T-cell (primary cell): ENCODE measurements around the gene RAB19. TPM values are rescaled to one million over a fixed set of nuclear protein-coding genes. Genes with fewer than 3 reads are reported as not detected.

Experiments used
- ATAC-seq, 4 experiments: fragments of 200-7000 bp in 3 of 4; fragments of 150-1000 bp in 1 of 4; cut with Tn5 transposase; replicated peaks in 1 of 4; 1 replicate in 3 of 4; 2 replicates in 1 of 4; pipeline ENCODE4 v1.10.0; 2021; ENCODE audit warnings: moderate library complexity in 3 of 4, mild to moderate bottlenecking in 2 of 4, moderate number of reproducible peaks in 1 of 4
- CTCF ChIA-PET, 2 donors: fragments of 300-600 bp; sonication (Branson Sonifier 250); formaldehyde crosslinking; loops; one replicate each; lab custom pipeline; 2022; ENCODE audit warnings: antibody characterized with exemption in 2 of 2; lab: Charles Lee
- POLR2A ChIA-PET, 2 donors: fragments of 300-600 bp; sonication (Branson Sonifier 250); formaldehyde crosslinking; loops; one replicate each; lab custom pipeline; 2022; ENCODE audit warnings: antibody characterized with exemption in 2 of 2; lab: Charles Lee
- DNase-seq, 35 experiments: peaks; one replicate each; pipeline versions ENCODE4 v3.0.0 to v3.0.0-alpha.2; 2013 to 2023
- H3K27ac ChIP-seq: one replicate; pipeline ENCODE4 v1.5.1; 2013; ENCODE audit warnings: low read length
- H3K27me3 ChIP-seq, 2 experiments: replicated peaks in 1 of 2; 1 replicate in 1 of 2; 2 replicates in 1 of 2; pipeline versions ENCODE4 v1.6.1 to v1.7.0; 2013; ENCODE audit warnings: low read length in 1 of 2, mixed read lengths in 1 of 2; ENCODE audit not compliant: control insufficient read depth in 2 of 2, insufficient read depth in 2 of 2; ENCODE audit errors: extremely low read depth in 1 of 2
- H3K36me3 ChIP-seq, 2 donors: 1 replicate in 1 of 2; 2 replicates in 1 of 2; pipeline versions ENCODE4 v1.6.1 to v1.7.0; 2013; ENCODE audit warnings: low read length in 1 of 2; ENCODE audit not compliant: control insufficient read depth in 2 of 2, insufficient read depth in 1 of 2; ENCODE audit errors: extremely low read depth in 1 of 2
- H3K4me1 ChIP-seq, 2 experiments: 1 replicate in 1 of 2; 2 replicates in 1 of 2; pipeline versions ENCODE4 v1.6.1 to v1.7.0; 2013; ENCODE audit warnings: low read length in 2 of 2, mixed read lengths in 1 of 2; ENCODE audit not compliant: insufficient read depth in 2 of 2, control insufficient read depth in 1 of 2; ENCODE audit errors: extremely low read depth in 1 of 2
- H3K4me3 ChIP-seq, 2 donors: 1 replicate in 1 of 2; 2 replicates in 1 of 2; pipeline versions ENCODE4 v1.5.1 to v1.7.0; 2013; ENCODE audit warnings: mild to moderate bottlenecking in 2 of 2, low read length in 1 of 2, moderate library complexity in 1 of 2; ENCODE audit not compliant: control insufficient read depth in 1 of 2; ENCODE audit errors: extremely low read depth in 1 of 2
- H3K9me3 ChIP-seq: 2 replicates; pipeline ENCODE4 v1.7.0; 2013
- H3K27ac Mint-ChIP-seq, 2 donors: one replicate each; pipeline ENCODE4 v1.8.0; 2020 to 2021; ENCODE audit warnings: mild to moderate bottlenecking in 2 of 2, mixed read lengths in 2 of 2
- H3K27me3 Mint-ChIP-seq, 2 donors: one replicate each; pipeline ENCODE4 v1.8.0; 2021 to 2022; ENCODE audit warnings: mixed read lengths in 2 of 2
- H3K36me3 Mint-ChIP-seq: one replicate; pipeline ENCODE4 v1.8.0; 2021; ENCODE audit warnings: mixed read lengths
- H3K4me1 Mint-ChIP-seq, 3 donors: one replicate each; pipeline ENCODE4 v1.8.0; 2020 to 2022; ENCODE audit warnings: mixed read lengths in 3 of 3, mild to moderate bottlenecking in 1 of 3
- H3K4me3 Mint-ChIP-seq, 3 donors: one replicate each; pipeline ENCODE4 v1.8.0; 2020 to 2022; ENCODE audit warnings: mild to moderate bottlenecking in 3 of 3, mixed read lengths in 3 of 3, moderate library complexity in 3 of 3
- H3K9me3 Mint-ChIP-seq, 3 donors: one replicate each; pipeline ENCODE4 v1.8.0; 2020 to 2022; ENCODE audit warnings: mixed read lengths in 3 of 3
- WGBS: methylation state at CpG from one replicate; pipeline ENCODE4 v1.1.5; 2013; ENCODE audit warnings: missing lambda C conversion rate; ENCODE audit not compliant: insufficient coverage; 5-methylcytosine and 5-hydroxymethylcytosine counted together
- total RNA-seq, 35 experiments: library from RNA in 6 of 35; stranded (reverse) in 6 of 35; fragments of 120-200 nt in 1 of 35; gene quantifications; one replicate each; pipeline versions ENCODE4 v1.2.1 to v1.2.4 and lab custom pipeline; 2013 to 2026

The RAB19 gene
- total RNA-seq, 5 donors from 2014 or later (not counting 1 experiment from before 2014, with no cell fraction given), result 4.3 to 8.9 (median 5.6) TPM

DNA sequence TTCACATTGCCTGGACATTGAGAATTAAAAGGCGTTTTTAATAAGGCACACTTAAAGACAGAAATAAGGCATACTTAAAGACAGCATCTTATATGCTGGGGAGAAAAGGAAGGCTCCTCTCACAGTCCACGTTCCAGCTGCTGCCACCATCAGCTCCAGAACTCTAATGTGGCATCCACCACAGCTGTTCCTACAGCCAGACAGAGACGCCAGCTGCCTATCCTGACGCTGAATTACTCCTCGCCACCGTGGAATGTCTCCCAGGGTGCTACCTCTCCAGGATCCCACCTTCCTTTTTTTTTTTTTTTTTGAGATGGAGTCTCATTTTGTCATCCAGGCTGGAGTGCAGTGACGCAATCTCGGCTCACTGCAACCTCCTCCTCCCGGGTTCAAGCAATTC is 36.3 kb upstream of the RAB19 start:
- H3K36me3 Mint-ChIP-seq, result peaks cover 34% of the 10 kb centered on the region
- POLR2A ChIA-PET, result interaction anchor here in 1 of 2 donors (0.7 kb wide), 1 partner anchor 127 kb away, joined by 5 read pairs; no protein-coding TSS in a partner anchor
- ATAC-seq (no peak), DNase-seq (no peak)
- H3K27me3 ChIP-seq, result no peaks in the 10 kb centered on the region
- no peak overlapping the region for H3K4me3 Mint-ChIP-seq
- no peak overlapping the region for H3K27ac Mint-ChIP-seq
- H3K9me3 ChIP-seq, result no peaks in the 10 kb centered on the region
- H3K27me3 Mint-ChIP-seq, result no peaks in the 10 kb centered on the region
- H3K4me1 ChIP-seq, result no peaks in the 10 kb centered on the region
- H3K4me3 ChIP-seq, result no peak overlapping the region
- no peak overlapping the region for H3K27ac ChIP-seq
- H3K9me3 Mint-ChIP-seq, result no peaks in the 10 kb centered on the region
- H3K36me3 ChIP-seq, result peaks cover 0 to 18% of the 10 kb centered on the region in 2 donors
- WGBS, result no CpG with 5 or more reads among the region's 9 CpGs
- H3K4me1 Mint-ChIP-seq, result peaks cover 0 to 5% (median 3%) of the 10 kb centered on the region in 3 donors
- CTCF ChIA-PET, result no interaction called here

DNA sequence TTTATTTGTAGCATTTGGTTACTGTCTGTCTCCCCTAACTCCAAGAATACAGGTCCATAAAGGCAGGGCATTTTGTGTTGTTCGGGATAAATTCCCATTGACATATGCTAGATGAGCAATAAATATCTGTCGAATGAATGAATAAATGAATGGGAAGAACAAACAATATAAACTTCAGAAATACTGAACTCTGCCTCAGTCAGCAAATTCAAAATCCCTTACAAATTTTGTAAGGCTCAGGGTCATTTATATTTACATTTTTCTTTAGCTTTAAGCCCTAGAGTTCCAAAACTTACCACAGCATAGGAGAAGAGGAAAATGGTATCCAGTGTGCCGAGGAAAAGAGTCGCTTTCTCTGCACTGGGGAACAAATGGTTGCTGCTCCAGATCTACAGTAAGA is 34.6 kb upstream of the RAB19 start:
- H3K36me3 ChIP-seq, result peaks cover 0 to 14% of the 10 kb centered on the region in 2 donors
- POLR2A ChIA-PET, result no interaction called here
- peaks cover 0 to 2% of the 10 kb centered on the region in 2 experiments for H3K4me1 ChIP-seq
- ATAC-seq (no peak), DNase-seq (no peak)
- no peak overlapping the region for H3K27ac Mint-ChIP-seq
- no peaks in the 10 kb centered on the region for H3K9me3 Mint-ChIP-seq
- no peak overlapping the region for H3K4me3 Mint-ChIP-seq
- CTCF ChIA-PET, result no interaction called here
- WGBS, result no CpG with 5 or more reads among the region's 4 CpGs
- peaks cover 26% of the 10 kb centered on the region for H3K36me3 Mint-ChIP-seq
- H3K27ac ChIP-seq, result no peak overlapping the region
- H3K27me3 Mint-ChIP-seq, result no peaks in the 10 kb centered on the region
- H3K4me1 Mint-ChIP-seq, result peaks cover 0 to 6% (median 5%) of the 10 kb centered on the region in 3 donors
- H3K27me3 ChIP-seq, result no peaks in the 10 kb centered on the region
- H3K4me3 ChIP-seq, result no peak overlapping the region
- H3K9me3 ChIP-seq, result no peaks in the 10 kb centered on the region

DNA sequence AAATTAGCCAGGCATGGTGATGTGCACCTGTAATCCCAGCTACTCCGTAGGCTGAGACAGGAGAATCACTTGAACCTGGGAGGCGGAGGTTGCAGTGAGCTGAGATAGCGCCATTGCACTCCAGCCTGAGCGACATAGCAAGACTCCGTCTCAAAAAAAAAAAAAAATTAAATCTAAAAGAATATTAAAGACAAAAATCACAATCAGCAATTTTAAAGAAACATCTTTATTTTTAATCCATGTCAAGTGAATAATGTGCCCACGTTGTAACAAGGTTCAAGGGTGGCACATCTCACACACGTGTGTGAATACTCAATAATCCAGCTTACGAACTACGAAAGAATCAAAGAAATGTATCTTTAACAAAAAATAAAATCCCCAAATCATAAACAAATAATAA is 28.5 kb upstream of the RAB19 start:
- ChIA-PET CTCF (interaction anchor here in 1 of 2 donors (0.9 kb wide), 1 partner anchor 305 kb away, joined by 4 read pairs; no protein-coding TSS in a partner anchor), POLR2A (interaction anchor here (0.6 to 0.7 kb wide), 2 partner anchors 62 to 114 kb away, joined by 3 to 4 read pairs; no protein-coding TSS in a partner anchor)
- Histone ChIP-seq H3K4me3 (peak overlapping the region; percentile 27 to 59), H3K27me3 (no peaks in the 10 kb centered on the region), H3K36me3 (peaks cover 11 to 12% of the 10 kb centered on the region in 2 donors), H3K27ac (peak overlapping the region; percentile 76), H3K9me3 (no peaks in the 10 kb centered on the region), H3K4me1 (peaks cover 14 to 23% of the 10 kb centered on the region in 2 experiments)
- Mint-ChIP-seq H3K4me3 (peak overlapping the region in 2 of 3 donors; percentile 78 to 86), H3K27me3 (no peaks in the 10 kb centered on the region), H3K27ac (peak overlapping the region; percentile 92 to 96), H3K9me3 (no peaks in the 10 kb centered on the region), H3K36me3 (peaks cover 19% of the 10 kb centered on the region), H3K4me1 (peaks cover 15 to 30% (median 29%) of the 10 kb centered on the region in 3 donors)
- no peak for ATAC-seq
- DNase-seq, result no peak
- WGBS, result 90% methylated on average over 3 of the region's 9 CpGs

GRCh38 chr7:140375892-140376730 is 27.7 kb upstream of the RAB19 start:
- ATAC-seq, result peak; percentile 87 to 91 (median 89)
- peaks cover 14 to 23% of the 10 kb centered on the region in 2 experiments for H3K4me1 ChIP-seq
- Mint-ChIP-seq H3K9me3 (no peaks in the 10 kb centered on the region), H3K36me3 (peaks cover 19% of the 10 kb centered on the region), H3K4me1 (peaks cover 15 to 30% (median 25%) of the 10 kb centered on the region in 3 donors), H3K4me3 (peak overlapping the region; percentile 74 to 86 (median 78)), H3K27me3 (no peaks in the 10 kb centered on the region), H3K27ac (peak overlapping the region; percentile 92 to 96)
- H3K9me3 ChIP-seq, result no peaks in the 10 kb centered on the region
- WGBS, result 31% methylated on average over 2 of the region's 8 CpGs
- ChIA-PET CTCF (interaction anchor here (0.5 to 0.9 kb wide), 3 partner anchors 9 to 1144 kb away, joined by 3 to 4 read pairs (median 3); no protein-coding TSS in a partner anchor), POLR2A (interaction anchor here in 1 of 2 donors (1.0 kb wide), 1 partner anchor 17 kb away, joined by 6 read pairs; no protein-coding TSS in a partner anchor)
- no peaks in the 10 kb centered on the region for H3K27me3 ChIP-seq
- peaks cover 12 to 17% of the 10 kb centered on the region in 2 donors for H3K36me3 ChIP-seq
- H3K27ac ChIP-seq, result peak overlapping the region; percentile 76
- DNase-seq, result peak in 13 of 35 experiments; percentile 5 to 53 (median 17)
- H3K4me3 ChIP-seq, result peak overlapping the region; percentile 27 to 59

DNA sequence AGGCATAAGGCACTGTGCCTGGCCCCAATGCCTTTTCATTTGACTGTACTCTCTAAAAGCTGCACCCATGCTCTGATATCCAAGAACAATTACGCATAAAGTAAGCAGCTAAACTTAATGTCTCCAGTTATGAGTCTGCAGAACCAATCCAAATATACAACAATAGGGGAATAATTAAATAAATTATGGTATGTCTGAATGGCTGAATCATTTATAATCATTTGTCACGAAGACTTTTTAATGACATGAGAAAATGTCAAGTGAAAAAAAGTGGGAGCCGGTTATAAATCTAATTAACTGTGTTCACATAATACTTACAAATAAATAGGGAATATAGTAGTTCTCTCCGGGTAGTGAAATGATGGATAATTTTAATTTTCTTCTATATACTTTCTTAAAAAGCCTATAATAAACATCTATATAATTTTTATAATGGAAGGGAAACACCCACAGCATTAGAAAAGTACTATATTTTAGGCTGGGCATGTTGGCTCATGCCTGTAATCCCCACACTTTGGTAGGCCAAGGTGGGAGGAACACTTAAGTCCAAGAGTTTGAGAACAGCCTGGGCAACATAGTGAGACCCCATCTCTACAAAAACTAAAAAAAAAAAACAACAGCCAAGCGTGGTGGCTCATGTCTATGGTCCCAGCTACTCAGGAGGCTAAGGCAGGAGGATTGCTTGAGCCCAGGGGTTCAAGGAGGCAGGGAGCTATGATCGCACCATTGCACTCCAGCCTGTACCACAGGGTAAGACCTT is 19.7 kb upstream of the RAB19 start:
- Histone ChIP-seq H3K27me3 (no peaks in the 10 kb centered on the region), H3K36me3 (peaks cover 8 to 24% of the 10 kb centered on the region in 2 donors), H3K9me3 (no peaks in the 10 kb centered on the region), H3K4me3 (no peak overlapping the region), H3K27ac (no peak overlapping the region), H3K4me1 (peaks cover 0 to 2% of the 10 kb centered on the region in 2 experiments)
- ChIA-PET CTCF (interaction anchor here in 1 of 2 donors (0.6 kb wide), 2 partner anchors 38 to 164 kb away, joined by 3 to 6 read pairs; no protein-coding TSS in a partner anchor), POLR2A (no interaction called here)
- no peak for DNase-seq
- no peak for ATAC-seq
- Mint-ChIP-seq H3K27ac (peak overlapping the region in 1 of 2 donors; percentile 9), H3K9me3 (no peaks in the 10 kb centered on the region), H3K36me3 (peaks cover 20% of the 10 kb centered on the region), H3K4me3 (no peak overlapping the region), H3K27me3 (no peaks in the 10 kb centered on the region), H3K4me1 (peaks cover 9 to 14% (median 10%) of the 10 kb centered on the region in 3 donors)
- 89% methylated on average over 1 of the region's 6 CpGs for WGBS
